GM12872 (cell line): ENCODE results near the gene BPIFB3.

Experiments
- CTCF ChIP-seq: IDR thresholded peaks from 3 replicates; pipeline ENCODE4 v1.5.1; 2011; ENCODE audit warnings: low read depth, mild to moderate bottlenecking, low read length, moderate library complexity; ENCODE audit not compliant: insufficient read depth

Gene BPIFB3

GRCh38 chr20:33038243-33038642, 15.5 kb upstream of the BPIFB3 start:
- no peak for TF ChIP-seq CTCF

DNA sequence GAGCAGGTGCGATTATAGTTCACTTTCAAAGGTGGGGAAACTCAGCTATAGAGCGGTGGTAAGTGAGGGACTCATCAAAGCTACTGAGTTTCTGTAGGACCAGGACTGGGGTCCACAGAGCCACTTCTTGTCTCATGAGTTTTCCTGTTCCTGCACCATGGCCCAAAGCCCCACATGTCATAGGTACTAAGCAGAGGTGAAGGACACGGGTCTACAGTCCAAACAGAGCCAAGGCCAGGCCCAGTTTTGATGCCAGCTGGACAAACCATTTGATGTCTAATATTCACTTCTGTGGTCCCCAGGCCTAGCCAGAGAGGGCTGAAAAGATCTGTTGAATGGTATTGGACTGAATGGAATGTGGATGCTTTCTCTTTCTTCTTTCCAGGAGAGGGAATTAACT, 11.3 kb upstream of the BPIFB3 start:
- no peak for TF ChIP-seq CTCF

- no peak for TF ChIP-seq CTCF
Measured at GRCh38 chr20:33042983-33043730, 10.5 kb upstream of the BPIFB3 start.

DNA sequence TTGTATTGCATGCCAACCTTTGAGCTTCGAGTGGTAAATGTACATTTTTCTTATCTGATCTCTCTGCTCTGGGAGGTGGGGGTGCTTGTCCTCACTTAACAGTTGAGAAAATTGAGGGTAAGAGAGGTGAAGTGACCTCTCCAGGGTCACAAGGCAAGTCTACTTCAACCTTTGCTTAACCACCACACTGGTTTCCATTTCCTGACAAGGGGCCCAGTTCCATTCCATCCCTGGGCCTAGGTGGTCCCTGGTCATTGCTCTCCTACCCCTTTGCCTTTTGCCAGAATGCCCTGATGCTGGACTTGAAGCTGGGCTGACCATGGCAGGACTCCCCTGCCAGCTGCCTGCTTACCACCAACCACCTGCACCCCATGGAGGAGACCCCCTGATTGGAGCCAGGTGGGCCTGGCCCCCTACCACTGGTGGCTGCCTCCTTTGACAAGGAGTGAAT, 9.9 kb upstream of the BPIFB3 start:
- no peak for TF ChIP-seq CTCF

GRCh38 chr20:33046412-33046811, 7.3 kb upstream of the BPIFB3 start:
- no peak for TF ChIP-seq CTCF

GRCh38 chr20:33051333-33051732, 2.4 kb upstream of the BPIFB3 start:
- TF ChIP-seq CTCF = no peak

- no peak for TF ChIP-seq CTCF
Measured at GRCh38 chr20:33054381-33054780, 678 bp downstream of the BPIFB3 start.
